B cell (primary cell): ENCODE data around the gene SEPTIN5. TPM values are rescaled to one million over a fixed set of nuclear protein-coding genes. Genes with fewer than 3 reads are reported as not detected.

ENCODE experiments used
- ATAC-seq: fragments of 200-7000 bp; cut with Tn5 transposase; one replicate; pipeline ENCODE4 v1.10.0; 2021; ENCODE audit warnings: low read depth, mild to moderate bottlenecking, moderate number of reproducible peaks, moderate library complexity
- CTCF ChIA-PET: fragments of 350-600 bp; sonication (Branson Sonifier 250); formaldehyde crosslinking; loops from one replicate; lab custom pipeline; 2021; ENCODE audit warnings: antibody characterized with exemption, inconsistent platforms; lab: Charles Lee
- POLR2A ChIA-PET: fragments of 350-600 bp; sonication (Branson Sonifier 250); formaldehyde crosslinking; loops from one replicate; lab custom pipeline; 2021; ENCODE audit warnings: antibody characterized with exemption; lab: Charles Lee
- DNase-seq: peaks from one replicate; pipeline ENCODE4 v3.0.0; 2013
- H2AFZ ChIP-seq: 2 replicates; pipeline ENCODE4 v1.6.1; 2012; ENCODE audit warnings: mild to moderate bottlenecking, low read depth, low read length; ENCODE audit not compliant: insufficient read depth, poor library complexity, severe bottlenecking
- H3K27ac ChIP-seq, 2 donors: 1 replicate in 1 of 2; 2 replicates in 1 of 2; pipeline ENCODE4 v1.5.1; 2012 to 2013; ENCODE audit warnings: low read length in 2 of 2, mild to moderate bottlenecking in 2 of 2, moderate library complexity in 1 of 2
- H3K27me3 ChIP-seq, 4 experiments: fragments of 200-600 bp in 1 of 4; sonication (generic) in 1 of 4; replicated peaks in 1 of 4; 1 replicate in 2 of 4; 2 replicates in 2 of 4; pipeline versions ENCODE4 v1.6.1 to v1.7.0; 2013 to 2016; ENCODE audit warnings: low read length in 3 of 4, mild to moderate bottlenecking in 2 of 4, mixed read lengths in 1 of 4, moderate library complexity in 1 of 4; ENCODE audit not compliant: insufficient read depth in 4 of 4, control insufficient read depth in 3 of 4; ENCODE audit errors: control extremely low read depth in 1 of 4
- H3K36me3 ChIP-seq, 2 experiments: replicated peaks in 1 of 2; 1 replicate in 1 of 2; 2 replicates in 1 of 2; pipeline versions ENCODE4 v1.6.1 to v1.7.1; 2013; ENCODE audit warnings: low read length in 1 of 2; ENCODE audit not compliant: insufficient read depth in 2 of 2, control insufficient read depth in 1 of 2; ENCODE audit errors: control extremely low read depth in 1 of 2, extremely low read depth in 1 of 2
- H3K4me1 ChIP-seq, 2 donors: fragments of 200-600 bp in 1 of 2; sonication (generic) in 1 of 2; 1 replicate in 1 of 2; 2 replicates in 1 of 2; pipeline versions ENCODE4 v1.5.1 to v1.6.1; 2013 to 2017; ENCODE audit warnings: low read length in 2 of 2; ENCODE audit not compliant: control insufficient read depth in 2 of 2, insufficient read depth in 2 of 2
- H3K4me2 ChIP-seq: replicated peaks from 2 replicates; pipeline ENCODE3; 2012; ENCODE audit warnings: mild to moderate bottlenecking, low read depth, low read length; ENCODE audit not compliant: poor library complexity, severe bottlenecking
- H3K4me3 ChIP-seq, 5 experiments: fragments of 200-600 bp in 1 of 5; sonication (generic) in 1 of 5; 1 replicate in 3 of 5; 2 replicates in 2 of 5; pipeline versions ENCODE4 v1.5.1 to v1.7.0; 2011 to 2016; ENCODE audit warnings: low read length in 4 of 5, mild to moderate bottlenecking in 4 of 5, low read depth in 2 of 5, control low read depth in 1 of 5, moderate library complexity in 1 of 5; ENCODE audit not compliant: insufficient read depth in 1 of 5; ENCODE audit errors: control extremely low read depth in 1 of 5, extremely low read depth in 1 of 5
- H3K79me2 ChIP-seq: fragments of 200-600 bp; sonication (generic); one replicate; pipeline ENCODE4 v1.6.0; 2016; ENCODE audit warnings: low read length; ENCODE audit not compliant: control insufficient read depth, insufficient read depth
- H3K9ac ChIP-seq: fragments of 200-600 bp; sonication (generic); 2 replicates; pipeline ENCODE4 v1.6.1; 2017; ENCODE audit warnings: mild to moderate bottlenecking, low read length, moderate library complexity
- H3K9me3 ChIP-seq, 3 donors: one replicate each; pipeline versions ENCODE4 v1.6.1 to v1.7.1; 2013; ENCODE audit warnings: low read length in 2 of 3; ENCODE audit not compliant: control insufficient read depth in 2 of 3, insufficient read depth in 1 of 3; ENCODE audit errors: control extremely low read depth in 1 of 3
- H4K20me1 ChIP-seq: 2 replicates; pipeline ENCODE4 v1.6.0; 2012; ENCODE audit warnings: mild to moderate bottlenecking, low read length; ENCODE audit not compliant: insufficient read depth, control insufficient read depth, poor library complexity, severe bottlenecking
- H3K27ac Mint-ChIP-seq: one replicate; pipeline ENCODE4 v1.8.0; 2021; ENCODE audit warnings: mixed read lengths
- H3K27me3 Mint-ChIP-seq: one replicate; pipeline ENCODE4 v1.8.0; 2021; ENCODE audit warnings: mixed read lengths
- H3K4me1 Mint-ChIP-seq: one replicate; pipeline ENCODE4 v1.8.0; 2021; ENCODE audit warnings: mixed read lengths
- H3K4me3 Mint-ChIP-seq: one replicate; pipeline ENCODE4 v1.8.0; 2021; ENCODE audit warnings: mixed read lengths
- H3K9me3 Mint-ChIP-seq: one replicate; pipeline ENCODE4 v1.8.0; 2022; ENCODE audit warnings: mixed read lengths; ENCODE audit not compliant: insufficient read depth
- EZH2 ChIP-seq: IDR thresholded peaks from 2 replicates; pipeline ENCODE4 v1.6.1; 2012; ENCODE audit warnings: borderline replicate concordance, low read depth, mild to moderate bottlenecking, moderate library complexity, low read length; ENCODE audit not compliant: insufficient read depth, poor library complexity, severe bottlenecking
- WGBS: methylation state at CpG from one replicate; pipeline ENCODE4 v1.1.5; 2013; ENCODE audit warnings: missing lambda C conversion rate; ENCODE audit not compliant: insufficient coverage; 5-methylcytosine and 5-hydroxymethylcytosine counted together
- intact Hi-C: fragments of 100-400 bp; cut with micrococcal nuclease; formaldehyde crosslinking; loops from one replicate; pipeline ENCODE4 v1.10.0; 2022
- polyA plus RNA-seq: library from polyadenylated mRNA; depleted of rRNA; stranded (reverse); fragments of >200 nt; gene quantifications from 2 replicates; pipeline ENCODE4 v1.2.3, GENCODE V29; 2012
- total RNA-seq, 2 donors: library from RNA; stranded (reverse); fragments of 120-200 nt in 1 of 2; gene quantifications; 1 replicate in 1 of 2; 2 replicates in 1 of 2; pipeline versions ENCODE4 v1.2.3 to v1.2.4, GENCODE V29; 2013 to 2022
- TF ChIP-seq, protein P1 (sequence below): fragments of 200-600 bp; IDR thresholded peaks from one replicate; pipeline ENCODE4 v1.8.0; 2022; ENCODE audit warnings: antibody characterized with exemption, mild to moderate bottlenecking

SEPTIN5 gene
- total and polyA plus RNA-seq, 2 donors (not counting 1 experiment from before 2014, with no cell fraction given) = 0.06 TPM; not detected in 1

DNA sequence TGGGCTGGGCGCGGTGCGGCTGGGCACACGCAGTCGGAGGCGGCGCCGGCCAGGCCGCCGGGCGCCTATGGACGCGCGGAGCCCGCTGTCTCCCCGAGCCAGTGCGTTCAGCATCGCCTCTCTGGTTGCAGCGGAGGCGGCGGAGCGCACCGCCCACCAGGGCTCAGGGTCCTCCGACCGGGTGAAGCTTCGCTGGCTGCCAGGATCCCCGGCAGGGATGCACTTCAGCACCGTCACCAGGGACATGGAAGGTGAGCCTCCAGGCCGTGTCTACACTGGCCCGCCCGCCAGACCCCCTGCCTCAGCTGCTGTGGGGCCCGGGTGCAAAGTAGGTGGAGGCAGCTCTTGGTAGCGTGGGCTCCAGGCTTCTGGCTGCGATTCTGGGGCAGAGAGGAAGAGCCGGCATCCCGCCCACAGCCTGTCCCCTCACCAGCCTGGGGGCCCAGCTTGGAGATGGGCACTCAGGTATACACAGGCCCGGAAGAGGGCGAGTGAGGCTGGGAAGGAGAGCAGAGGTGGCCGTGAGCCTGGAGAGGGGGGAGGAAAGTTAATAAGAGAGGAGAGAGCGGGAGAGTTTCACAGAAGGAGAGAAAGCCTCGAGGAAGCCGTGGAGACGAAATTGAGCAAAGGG, 45.2 kb downstream of the SEPTIN5 start:
- peak; percentile 40 for DNase-seq
- Histone ChIP-seq H4K20me1 (no peaks in the 10 kb centered on the region), H2AFZ (no peak overlapping the region), H3K9ac (peak overlapping the region; percentile 36), H3K4me1 (peaks cover 34 to 43% of the 10 kb centered on the region in 2 donors), H3K36me3 (no peaks in the 10 kb centered on the region), H3K4me3 (peak overlapping the region in 1 of 5 experiments; percentile 34), H3K79me2 (no peaks in the 10 kb centered on the region), H3K27ac (no peak overlapping the region), H3K4me2 (peak overlapping the region; percentile 69), H3K9me3 (peaks cover 0 to 19% (median 0%) of the 10 kb centered on the region in 3 donors), H3K27me3 (peaks cover 0 to 82% (median 43%) of the 10 kb centered on the region in 4 experiments)
- Mint-ChIP-seq H3K4me1 (peaks cover 39% of the 10 kb centered on the region), H3K27me3 (peaks cover 47% of the 10 kb centered on the region), H3K27ac (no peak overlapping the region), H3K9me3 (no peaks in the 10 kb centered on the region), H3K4me3 (peak overlapping the region; percentile 86)
- TF ChIP-seq, protein P1, sequence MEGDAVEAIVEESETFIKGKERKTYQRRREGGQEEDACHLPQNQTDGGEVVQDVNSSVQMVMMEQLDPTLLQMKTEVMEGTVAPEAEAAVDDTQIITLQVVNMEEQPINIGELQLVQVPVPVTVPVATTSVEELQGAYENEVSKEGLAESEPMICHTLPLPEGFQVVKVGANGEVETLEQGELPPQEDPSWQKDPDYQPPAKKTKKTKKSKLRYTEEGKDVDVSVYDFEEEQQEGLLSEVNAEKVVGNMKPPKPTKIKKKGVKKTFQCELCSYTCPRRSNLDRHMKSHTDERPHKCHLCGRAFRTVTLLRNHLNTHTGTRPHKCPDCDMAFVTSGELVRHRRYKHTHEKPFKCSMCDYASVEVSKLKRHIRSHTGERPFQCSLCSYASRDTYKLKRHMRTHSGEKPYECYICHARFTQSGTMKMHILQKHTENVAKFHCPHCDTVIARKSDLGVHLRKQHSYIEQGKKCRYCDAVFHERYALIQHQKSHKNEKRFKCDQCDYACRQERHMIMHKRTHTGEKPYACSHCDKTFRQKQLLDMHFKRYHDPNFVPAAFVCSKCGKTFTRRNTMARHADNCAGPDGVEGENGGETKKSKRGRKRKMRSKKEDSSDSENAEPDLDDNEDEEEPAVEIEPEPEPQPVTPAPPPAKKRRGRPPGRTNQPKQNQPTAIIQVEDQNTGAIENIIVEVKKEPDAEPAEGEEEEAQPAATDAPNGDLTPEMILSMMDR = no peak
- no peak for TF ChIP-seq EZH2
- no peak for ATAC-seq
- 10% methylated on average over 42 of the region's 43 CpGs for WGBS
- CTCF ChIA-PET = no interaction called here
- POLR2A ChIA-PET = no interaction called here
- intact Hi-C loops = no loop called here
